ENCODE measurements around the gene RHBG.

RHBG gene

DNA sequence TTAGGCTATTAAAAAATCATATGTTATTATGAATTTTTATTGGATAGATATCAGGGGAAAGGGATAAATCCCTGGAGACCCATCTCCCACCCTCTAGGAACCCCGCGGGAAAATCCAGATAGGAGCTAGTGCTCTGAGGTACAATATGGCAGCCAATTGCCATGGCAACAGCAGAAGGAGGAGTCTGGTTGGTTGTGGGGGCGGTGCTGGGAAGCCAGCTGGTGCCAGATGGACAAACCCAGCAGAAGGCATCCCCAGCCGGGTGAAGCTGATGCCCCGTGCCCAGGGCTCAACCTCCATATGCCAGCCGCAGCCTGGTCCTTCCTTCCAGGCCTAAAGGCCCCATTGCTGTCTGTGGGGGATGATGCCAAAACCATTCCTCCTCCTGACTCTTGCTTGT, 38.3 kb downstream of the RHBG start:
- no peak for DNase-seq (ENCODE audit: low spot score)

DNA sequence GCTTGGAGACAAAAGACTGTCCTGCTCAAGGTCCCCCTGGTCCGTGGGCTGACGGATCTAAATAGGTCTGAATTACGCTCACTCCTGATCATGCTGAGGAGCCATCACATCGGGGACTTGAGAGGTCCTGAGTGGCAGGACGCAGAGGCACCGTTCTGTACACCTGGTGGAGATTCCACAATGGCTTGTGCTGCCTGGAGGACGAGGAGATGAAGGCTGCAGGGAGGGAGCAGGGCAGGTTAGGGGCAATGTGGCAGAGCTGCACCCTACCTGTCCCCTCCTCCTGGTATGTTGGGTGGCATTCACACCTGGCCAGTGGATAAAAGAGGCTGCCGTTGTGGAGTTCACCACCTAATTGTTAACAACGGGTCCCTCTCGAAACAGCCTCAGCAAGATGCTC, 38.7 kb downstream of the RHBG start:
- DNase-seq (ENCODE audit: low spot score) = no peak

DNA sequence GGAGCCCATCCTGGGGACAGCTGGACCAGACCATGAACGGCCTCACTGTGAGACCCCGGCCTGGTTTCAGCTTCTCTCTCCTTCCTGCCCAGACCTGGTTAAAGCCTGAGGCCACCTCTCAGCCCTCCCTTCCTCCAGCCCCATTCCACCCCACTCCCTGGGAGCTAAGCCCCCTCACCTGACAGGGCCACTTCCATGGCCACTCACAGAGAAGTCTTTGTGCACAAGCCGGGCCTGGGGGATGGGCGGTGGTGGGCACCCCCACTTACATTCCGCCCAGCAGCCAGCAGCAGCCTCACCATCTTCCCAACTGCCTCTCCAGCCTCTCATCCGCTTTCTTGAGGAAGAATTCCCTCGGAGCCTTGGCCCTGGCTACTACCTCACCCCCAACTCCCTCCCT, 40.4 kb downstream of the RHBG start:
- DNase-seq (ENCODE audit: low spot score) = no peak

DNA sequence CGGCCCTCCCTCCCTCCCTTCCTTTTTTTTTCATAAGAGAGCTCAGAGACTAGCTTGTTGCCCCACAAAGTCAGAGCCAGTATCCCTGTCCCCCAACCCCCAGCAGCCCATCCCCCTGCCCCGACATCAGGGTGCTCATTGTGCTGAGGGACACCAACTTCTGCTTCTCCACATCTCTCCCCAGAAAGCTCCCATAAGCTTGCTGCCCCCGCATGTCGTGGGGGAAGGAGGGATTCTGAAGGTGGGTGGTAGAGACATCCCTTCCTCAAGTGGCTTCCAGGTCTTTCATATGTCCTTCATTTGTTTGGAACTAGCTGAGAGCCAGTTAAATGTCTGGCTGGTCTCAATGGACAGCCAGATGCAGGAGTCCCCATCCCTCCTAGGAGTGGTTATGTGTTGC, 41.2 kb downstream of the RHBG start:
- no peak for DNase-seq (ENCODE audit: low spot score)

DNA sequence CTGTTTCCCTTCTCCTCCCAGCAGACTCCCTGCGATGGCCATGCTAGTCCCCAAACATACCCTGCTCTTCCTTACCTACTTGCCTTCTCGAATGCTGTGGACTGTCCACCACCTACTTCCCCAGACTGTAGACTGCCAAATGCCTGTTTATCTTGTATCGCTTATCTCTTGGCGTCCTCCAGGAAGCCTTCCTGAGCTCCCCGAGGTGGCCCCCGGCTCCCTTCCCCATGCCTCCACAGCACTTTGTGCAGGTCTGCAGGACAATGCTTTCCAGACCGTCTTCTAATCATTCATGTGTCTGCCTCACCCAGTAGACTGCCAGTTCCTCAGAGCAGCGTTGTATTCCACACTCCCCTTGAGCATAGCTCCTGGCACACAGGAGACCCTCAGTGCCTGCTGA, 41.7 kb downstream of the RHBG start:
- DNase-seq (ENCODE audit: low spot score) = no peak

DNA sequence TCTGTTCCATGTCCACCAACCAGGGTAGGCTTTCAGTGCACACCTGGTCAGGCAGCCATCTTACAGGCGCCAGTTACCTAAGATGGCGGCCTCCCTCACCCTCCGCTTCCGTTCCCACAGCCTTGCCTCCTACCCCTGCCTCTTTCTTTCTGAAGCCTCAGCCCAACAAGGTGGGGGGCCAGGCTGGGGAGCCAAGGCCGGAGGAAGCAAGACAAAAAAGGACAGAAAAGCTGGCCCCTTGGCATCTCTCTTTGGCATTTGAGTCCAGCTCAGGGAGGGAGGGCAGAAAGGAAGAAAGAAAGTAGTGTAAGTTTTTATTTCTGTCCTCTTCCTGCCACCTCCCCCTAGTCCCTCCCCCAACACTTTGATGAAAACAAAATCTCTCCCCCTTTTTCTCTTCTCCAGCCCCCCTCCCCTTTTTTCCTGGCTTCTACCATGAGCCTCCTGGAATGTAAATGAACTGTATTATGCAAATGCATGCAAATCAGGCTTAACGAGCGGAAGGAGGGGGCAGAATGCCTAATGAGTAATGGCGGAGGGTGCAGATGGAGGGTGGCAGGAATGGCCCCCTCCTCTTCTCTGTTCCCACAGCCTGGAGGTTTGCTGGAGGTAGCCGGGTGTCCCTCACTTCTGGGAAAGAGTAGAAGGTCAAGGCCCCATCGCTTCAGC, 43.8 kb downstream of the RHBG start:
- DNase-seq (ENCODE audit: low spot score) = no peak

DNA sequence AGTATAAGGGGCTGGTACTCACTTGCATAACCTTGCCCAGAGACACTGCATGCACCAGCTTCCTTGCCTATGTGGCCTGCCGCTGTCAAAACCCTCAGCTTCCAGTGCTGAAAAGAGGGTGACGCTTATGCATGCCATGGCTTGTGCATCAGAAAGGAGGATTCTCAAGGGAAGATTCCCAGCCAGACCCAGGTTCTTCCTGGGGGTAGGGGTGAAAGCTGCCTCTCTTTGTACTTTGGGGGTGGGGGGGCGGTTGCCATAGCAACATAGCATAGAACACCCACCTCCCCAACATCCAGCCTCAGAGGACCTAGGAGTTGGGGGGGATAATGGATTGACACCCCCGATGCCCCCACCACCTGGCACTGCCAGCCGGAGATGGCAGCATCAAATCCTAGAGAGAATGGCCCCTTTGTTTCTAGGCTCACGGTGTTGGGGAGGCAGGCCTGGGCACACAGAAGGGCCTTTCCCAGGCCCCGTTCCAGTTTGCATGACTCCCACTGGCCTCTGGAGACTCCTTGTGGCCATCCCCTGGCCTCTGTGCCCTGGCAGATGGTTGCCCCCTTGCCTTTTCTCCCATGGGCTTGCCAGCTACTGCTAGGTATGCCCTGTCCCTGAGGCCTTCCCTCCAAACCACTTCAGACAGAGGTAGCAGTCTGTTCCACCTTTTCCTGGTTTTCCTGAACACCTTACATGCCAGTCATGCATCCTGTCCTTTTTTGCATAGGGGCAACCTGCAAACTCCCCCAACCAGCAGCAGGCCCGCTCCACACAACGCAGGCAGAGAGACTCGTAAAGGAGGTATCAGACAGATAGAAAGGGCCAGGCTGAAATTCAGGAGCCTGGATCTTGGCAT, 44.6 kb downstream of the RHBG start:
- DNase-seq (ENCODE audit: low spot score) = no peak

DNA sequence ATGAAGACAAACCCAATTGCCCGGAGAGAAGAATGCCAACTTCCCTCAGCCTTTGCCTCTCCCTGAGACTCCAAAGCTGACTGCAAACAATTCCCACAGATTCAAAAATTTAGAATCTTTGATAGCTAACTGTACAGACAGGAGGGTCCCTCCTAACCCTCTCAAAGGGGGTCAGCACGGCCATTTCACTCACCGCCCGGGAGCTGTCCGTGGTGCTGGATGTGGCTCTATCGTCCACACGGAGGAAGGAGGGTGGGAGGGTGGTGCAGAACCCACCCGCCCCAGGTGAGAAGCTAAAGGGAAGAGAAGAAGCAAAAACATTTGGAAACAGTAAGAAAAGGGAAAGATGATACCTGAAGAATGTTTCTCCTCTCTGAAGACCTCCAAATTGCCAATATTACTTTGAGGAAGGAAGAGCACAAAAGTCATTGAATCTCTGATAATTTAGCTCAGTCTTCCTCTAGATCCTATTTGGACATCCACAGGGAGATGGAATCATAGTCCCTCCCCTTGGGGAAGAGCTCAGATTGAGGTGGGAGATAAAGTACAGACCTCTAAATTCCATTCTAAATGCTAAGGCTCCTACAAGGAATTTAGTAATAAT, 45.6 kb downstream of the RHBG start:
- no peak for DNase-seq (ENCODE audit: low spot score)

DNA sequence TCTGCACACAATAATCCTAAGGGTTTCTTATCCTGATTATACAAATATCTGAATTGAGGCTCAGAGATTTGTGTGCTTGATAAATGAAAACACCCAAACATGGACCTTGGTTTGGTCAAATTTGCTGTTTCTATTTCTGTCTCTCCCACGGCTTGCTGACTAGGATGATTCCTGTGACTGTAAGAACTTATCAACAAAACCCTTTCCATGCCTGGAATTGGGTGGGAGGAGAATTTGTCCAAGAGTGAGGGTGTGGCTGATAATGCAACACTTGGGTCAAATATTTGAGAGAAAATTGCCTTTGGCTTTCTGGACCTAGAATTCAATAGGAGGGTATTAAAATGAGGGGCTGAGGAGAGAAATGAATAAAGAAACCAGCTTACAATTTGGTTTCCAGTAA, 48.0 kb downstream of the RHBG start:
- DNase-seq (ENCODE audit: low spot score) = no peak

DNA sequence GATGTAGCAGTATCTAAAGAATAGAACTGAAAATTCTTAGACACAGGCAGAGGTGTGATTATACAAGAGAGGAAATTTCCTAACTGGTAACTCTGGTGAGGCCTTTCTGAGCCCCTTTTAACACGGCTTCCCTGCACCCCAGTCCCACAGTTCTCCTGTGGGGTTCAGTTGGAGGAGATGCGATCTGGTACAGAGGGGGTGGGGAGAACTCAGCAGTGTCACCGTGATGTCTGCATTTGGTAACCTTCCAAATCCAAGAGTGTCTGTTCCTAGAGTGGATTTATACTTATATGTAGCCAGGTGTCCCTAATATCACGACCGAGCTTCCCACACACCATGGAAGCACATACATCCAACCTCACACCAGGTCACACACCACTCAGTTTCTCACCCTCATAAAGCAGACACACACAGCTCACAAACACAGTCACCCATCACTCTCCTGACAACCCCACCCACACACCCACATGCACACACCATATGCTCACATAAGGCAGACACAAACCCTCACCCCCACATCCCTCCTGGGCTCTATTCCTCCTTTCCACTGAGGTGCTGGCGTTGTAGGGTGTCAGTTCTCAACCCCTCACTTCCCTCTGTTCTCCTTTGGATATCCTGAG, 48.5 kb downstream of the RHBG start:
- DNase-seq (ENCODE audit: low spot score) = no peak

DNA sequence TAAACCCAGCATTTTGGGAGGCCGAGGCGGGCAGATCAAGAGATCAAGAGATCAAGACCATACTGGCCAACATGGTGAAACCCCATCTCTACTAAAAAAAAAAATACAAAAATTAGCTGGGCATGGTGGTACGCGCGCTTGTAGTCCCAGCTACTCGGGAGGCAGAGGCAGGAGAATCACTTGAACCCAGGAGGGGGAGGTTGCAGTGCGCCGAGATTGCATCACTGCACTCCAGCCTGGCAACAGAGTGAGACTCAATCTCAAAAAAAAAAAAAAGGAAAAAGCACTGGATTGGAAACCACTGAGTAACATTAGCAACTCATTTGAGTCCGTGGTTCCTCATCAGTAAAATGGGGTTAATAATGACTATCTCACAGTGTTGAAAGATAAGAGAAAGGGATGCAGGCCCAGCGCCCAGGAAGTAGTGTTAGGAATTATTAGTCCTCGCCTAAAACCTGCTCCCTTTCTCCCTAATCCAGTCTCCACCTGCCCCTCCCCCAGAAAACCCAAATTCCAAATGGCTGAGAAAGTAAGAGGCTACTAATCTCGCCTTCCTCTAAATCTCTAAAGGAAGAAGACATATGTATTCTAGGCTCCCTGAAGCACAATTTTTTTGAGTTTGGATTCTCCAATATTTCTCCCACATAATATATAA, 49.5 kb downstream of the RHBG start:
- DNase-seq (ENCODE audit: low spot score) = no peak

DNA sequence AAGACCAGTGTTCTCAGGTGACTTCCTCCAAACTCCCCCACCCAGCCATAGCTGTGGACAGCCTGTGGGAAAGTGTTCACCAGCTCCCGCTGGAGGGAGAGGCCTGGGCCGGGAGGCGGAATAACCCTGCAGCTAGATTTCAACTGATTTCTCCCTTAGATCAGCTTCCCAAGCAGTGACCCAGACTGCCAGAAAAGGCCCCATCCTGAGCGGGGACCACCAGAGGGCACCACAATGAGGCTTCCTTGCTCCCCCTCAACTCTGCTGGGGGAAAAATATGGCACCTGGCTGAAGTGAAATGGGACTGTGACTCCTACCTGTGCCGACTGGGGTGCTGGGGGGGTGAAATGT, 50.8 kb downstream of the RHBG start:
- DNase-seq (ENCODE audit: low spot score) = no peak

DNA sequence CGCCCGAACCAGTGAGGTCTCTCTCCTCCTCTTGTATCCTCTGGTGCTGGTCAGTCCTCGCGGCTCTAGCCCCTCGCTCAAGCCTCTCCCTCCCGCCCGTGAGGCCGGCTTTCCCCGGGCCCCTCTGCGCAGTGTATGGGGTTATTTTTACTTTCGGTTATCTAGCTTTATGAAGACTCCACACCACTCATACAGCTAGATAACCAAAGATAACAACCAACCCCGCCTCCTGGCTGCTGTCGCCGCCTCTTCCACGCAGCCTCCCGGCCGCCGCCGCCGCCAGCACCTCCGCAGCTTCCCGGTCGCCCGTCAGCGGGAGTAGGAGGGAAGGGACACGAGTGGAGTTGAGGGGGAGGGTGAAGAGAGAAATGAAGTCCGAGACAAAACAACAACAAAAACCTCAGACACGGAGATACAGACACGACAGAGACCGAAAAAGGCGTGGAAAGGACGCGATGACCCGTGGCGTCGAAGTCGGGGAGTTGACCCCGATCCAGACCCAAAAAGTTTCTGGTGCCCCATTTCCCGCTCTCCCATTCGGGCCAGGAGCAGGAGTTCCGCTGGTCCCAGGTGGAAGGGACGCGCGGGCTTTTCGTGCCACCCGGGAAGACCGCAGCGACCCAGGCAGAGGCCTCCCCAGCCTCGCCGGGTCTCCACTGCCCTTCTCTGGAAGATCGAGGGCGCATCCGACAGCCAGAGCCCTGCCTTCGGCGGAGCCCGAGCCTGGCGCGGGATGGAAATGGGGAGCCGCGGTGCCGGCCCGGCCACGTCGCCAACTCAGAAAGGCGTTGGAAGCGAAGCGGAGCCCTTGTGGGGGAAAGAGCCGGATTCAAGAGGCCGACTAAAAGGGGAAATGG, 51.4 kb downstream of the RHBG start:
- no peak for DNase-seq (ENCODE audit: low spot score)

DNA sequence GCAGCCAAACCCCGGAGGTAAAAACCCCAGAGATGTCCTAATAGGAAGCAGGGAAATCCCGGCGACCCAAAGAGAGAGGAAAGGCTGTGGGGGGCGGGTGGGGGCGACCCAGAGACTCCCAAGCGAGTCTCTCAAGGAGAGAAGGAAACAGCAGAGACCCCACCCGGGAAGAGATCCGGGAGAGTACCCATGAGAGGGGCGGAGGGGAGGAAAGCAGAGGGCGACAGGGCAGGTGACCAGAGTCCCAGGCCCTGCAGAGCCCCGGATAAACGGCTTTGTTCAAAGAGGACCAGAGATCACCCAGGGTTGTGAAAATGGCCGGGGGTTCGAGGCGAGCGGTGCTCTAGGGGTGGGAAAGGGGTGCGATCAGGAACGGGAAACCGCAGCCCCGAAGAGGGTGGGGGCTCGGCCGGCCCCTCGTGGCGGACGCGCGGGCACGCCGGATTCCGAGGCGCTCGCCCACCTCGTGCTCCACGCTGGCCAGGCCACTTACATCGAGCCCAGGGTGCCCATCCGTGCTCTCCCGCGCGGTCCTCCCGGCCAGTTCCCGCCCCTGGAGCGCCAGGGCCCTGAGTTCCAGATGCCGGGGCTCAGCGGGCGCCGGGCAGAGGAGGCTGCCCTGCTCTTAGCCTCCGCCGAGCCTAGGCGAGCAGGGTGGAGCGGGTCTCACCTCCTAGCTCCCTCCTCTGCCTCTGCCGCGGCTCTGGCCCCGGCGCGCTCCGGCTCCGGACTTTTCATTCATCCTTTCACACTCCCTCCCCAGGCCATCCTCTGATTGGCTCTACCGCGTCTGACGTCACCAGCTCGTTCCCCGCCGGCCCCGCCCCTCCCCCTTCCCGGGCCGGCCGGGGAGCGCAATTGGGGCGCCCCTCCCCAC, 52.3 kb downstream of the RHBG start:
- peak; percentile 92 for DNase-seq (ENCODE audit: low spot score)

DNA sequence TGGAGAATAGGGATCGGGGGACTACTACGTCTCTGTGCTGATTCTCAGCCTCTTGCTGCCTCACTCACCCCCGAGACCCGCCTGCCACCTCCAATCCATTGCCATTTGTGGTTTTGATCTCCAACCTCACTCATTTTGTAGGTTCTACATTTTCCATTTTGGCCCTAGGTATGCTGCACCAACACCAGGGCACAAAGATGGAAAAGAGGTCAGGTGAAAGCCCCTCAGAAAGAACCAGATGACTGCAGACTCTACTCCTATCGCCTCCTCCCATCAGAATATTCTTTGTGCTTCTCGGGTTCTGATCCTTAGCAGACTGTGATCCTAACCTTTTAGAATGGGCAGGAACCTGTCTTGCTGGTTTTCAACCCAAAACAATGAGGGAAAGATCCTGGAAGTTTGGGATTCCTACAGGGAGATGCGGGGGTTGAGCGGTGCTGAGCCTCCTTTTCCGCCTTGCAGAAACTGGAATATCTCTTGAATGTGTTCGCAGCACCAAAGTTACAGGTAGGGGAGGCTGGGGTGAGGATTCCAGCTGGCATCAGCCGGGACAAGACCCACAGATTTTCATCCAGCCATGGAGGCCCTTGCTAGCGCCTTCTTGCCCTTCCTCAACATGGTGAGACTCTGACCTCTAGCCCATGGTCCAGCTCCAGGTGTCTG, 53.1 kb downstream of the RHBG start:
- no peak for DNase-seq (ENCODE audit: low spot score)

DNA sequence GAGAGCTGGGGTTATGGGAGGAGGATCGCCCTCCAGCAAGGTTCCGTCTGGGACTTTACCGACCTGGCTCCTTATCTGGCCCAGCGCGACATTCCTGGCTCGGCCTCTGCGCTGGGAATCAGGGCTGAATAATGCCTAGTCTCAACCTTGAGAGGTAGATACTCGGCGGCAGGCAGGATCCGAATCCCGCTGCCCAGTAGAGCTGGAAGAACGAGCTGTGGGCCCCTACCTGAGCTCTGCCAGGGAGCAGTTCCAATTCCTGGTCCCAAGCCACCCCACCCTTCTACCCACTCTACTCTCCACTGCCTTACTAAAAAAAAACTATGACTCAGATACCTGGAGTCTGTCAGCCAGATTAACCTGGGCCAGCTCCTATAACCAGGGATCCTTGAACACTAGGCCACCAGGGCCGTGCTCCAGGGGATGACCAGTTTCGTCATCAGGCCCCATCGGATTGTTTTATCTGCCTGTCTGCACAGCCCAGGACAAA, 53.6 kb downstream of the RHBG start:
- no peak for DNase-seq (ENCODE audit: low spot score)

DNA sequence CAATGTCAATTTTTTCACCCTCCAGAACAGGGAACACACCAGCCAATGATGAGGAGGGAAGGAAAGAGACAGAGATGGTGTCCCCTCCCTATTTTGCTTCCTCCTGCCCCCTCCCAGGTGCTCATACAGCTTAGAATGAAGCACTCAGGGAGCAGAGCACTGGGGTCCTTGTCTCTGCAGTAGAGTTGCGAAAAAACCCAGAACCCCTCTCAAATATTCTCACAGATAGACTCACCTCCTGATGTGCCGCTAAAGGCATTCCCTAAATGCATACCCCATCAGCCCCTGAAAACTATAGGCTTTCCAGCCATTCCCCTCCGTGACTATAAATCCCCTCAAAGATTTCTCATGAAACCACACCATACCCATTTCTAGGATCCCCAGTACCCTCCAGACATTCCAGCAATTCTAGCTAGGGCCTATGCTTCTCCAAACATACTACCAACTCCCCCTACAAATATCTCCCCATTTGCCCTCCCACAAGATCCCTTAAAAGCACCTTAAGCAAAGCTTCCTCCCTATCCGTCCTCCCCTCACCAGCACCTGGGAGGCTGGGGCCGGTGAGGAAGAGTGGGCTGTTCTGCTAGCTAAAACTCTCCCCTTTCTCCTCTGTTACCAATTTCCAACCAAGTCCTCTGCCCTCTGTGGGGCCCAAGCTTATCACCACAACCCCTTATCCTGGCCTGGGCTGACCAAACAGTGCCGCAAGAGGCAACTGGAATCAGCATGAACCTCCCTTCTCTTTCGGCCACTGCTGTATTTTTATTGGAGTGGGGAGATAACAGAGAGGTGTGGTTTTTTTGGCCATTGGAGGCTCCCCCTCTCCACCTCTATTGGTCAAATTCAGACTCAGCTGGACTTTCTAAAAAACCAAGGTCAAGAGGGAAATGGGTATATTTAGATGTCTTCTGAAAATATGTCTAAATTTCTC, 54.7 kb downstream of the RHBG start:
- no peak for DNase-seq (ENCODE audit: low spot score)

DNA sequence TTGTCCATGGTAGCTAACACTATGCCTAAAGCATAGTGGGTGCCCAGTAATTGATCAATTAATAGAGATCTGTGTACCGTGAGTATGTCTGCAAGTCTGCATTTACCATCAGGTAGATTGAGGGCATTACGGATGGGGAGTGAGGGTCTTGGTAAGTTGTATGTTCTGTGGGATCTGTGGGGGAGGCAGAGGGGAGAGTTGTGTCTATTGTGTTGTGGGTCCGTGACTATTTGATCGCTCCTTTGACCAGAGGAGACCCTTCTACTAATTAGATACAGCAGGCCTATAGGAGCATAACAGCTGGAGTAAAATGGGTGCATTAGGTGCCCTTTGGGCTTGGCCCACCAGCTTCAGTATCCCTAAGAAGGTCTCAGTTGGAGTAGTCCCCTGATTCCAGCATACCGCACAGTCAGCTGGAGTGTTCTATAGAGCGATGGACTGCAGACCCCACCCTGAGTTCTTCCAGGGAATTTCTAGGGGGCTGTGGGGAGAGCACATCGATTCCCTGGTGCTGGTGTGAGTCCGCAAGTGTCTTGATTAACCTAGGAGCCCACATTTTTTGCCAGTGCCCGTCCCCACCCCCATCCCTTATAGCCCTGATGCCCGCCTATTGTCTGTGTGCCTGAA, 55.9 kb downstream of the RHBG start:
- no peak for DNase-seq (ENCODE audit: low spot score)
